HepG2 (cell line): ENCODE results near the gene RIPK1. TPM values are rescaled to one million over a fixed set of nuclear protein-coding genes. Genes with fewer than 3 reads are reported as not detected.

Experiments used
- ATAC-seq: fragments of 200-7000 bp; cut with Tn5 transposase; 3 replicates; pipeline ENCODE4 v1.9.1; 2020; ENCODE audit warnings: mild to moderate bottlenecking, moderate library complexity
- BruUV-seq: library from RNA; stranded (reverse); fragments of 400-500 nt; replicated peaks from 2 replicates; lab custom pipeline; 2021; lab: Mats Ljungman, UMichigan
- CTCF ChIA-PET: fragments of 300-600 bp; formaldehyde crosslinking; extraction: SDS; loops from one replicate; lab custom pipeline; 2021; ENCODE audit warnings: low total read pairs, inconsistent platforms, low intra/inter-chr PET ratio; lab: Yijun Ruan, JAX
- POLR2A ChIA-PET: fragments of 350-600 bp; sonication (Branson Sonifier 250); formaldehyde crosslinking; loops from one replicate; lab custom pipeline; 2020; ENCODE audit warnings: antibody characterized with exemption, inconsistent platforms; lab: Yijun Ruan, JAX
- DNase-seq: peaks from one replicate; pipeline ENCODE4 v3.0.0-alpha.2; 2015; ENCODE audit warnings: low spot score
- FAIRE-seq: peaks from 3 replicates; lab custom pipeline; 2011; peaks lifted over from hg19 to GRCh38; lab: Jason Lieb, UNC
- H2AFZ ChIP-seq: one replicate; pipeline ENCODE4 v1.6.1; 2011; ENCODE audit warnings: low read length, inconsistent platforms
- H3K27ac ChIP-seq: fragments of 300-600 bp; 3 replicates; pipeline ENCODE4 v1.8.0; 2011; ENCODE audit warnings: mixed run types, mild to moderate bottlenecking, mixed read lengths, low read length, inconsistent platforms; ENCODE audit not compliant: insufficient read depth; ENCODE audit errors: extremely low read length
- H3K27me3 ChIP-seq, 2 experiments: fragments of 200-600 bp in 1 of 2; 2 replicates in 1 of 2; 3 replicates in 1 of 2; pipeline versions ENCODE4 v1.6.0 to v1.8.0; 2011; ENCODE audit warnings: low read length in 2 of 2, mild to moderate bottlenecking in 2 of 2, moderate library complexity in 2 of 2, inconsistent platforms in 1 of 2; ENCODE audit not compliant: insufficient read depth in 2 of 2, control insufficient read depth in 1 of 2
- H3K36me3 ChIP-seq, 2 experiments: fragments of 200-600 bp in 1 of 2; replicated peaks in 1 of 2; 2 replicates in 1 of 2; 3 replicates in 1 of 2; pipeline versions ENCODE4 v1.5.1 to v1.8.0; 2011; ENCODE audit warnings: low read length in 2 of 2, inconsistent platforms in 1 of 2; ENCODE audit not compliant: insufficient read depth in 2 of 2, control insufficient read depth in 1 of 2
- H3K4me1 ChIP-seq: 2 replicates; pipeline ENCODE4 v1.5.1; 2012; ENCODE audit warnings: low read length, inconsistent platforms; ENCODE audit not compliant: insufficient read depth
- H3K4me2 ChIP-seq: 2 replicates; pipeline ENCODE4 v1.6.0; 2011; ENCODE audit warnings: low read depth, low read length, inconsistent platforms
- H3K4me3 ChIP-seq, 3 experiments: fragments of 200-600 bp in 1 of 3; sonication (generic), shearing (Covaris generic) in 1 of 3; replicated peaks in 1 of 3; 2 replicates each; pipeline ENCODE4 v1.5.1; 2011 to 2016; ENCODE audit warnings: low read length in 3 of 3, inconsistent platforms in 2 of 3, low read depth in 2 of 3, mild to moderate bottlenecking in 2 of 3, control low read depth in 1 of 3, mixed read lengths in 1 of 3; ENCODE audit not compliant: insufficient read depth in 1 of 3
- H3K79me2 ChIP-seq: one replicate; pipeline ENCODE4 v1.6.1; 2011; ENCODE audit warnings: low read length, inconsistent platforms; ENCODE audit not compliant: insufficient read depth
- H3K9ac ChIP-seq: 2 replicates; pipeline ENCODE4 v1.6.0; 2011; ENCODE audit warnings: mild to moderate bottlenecking, low read depth, low read length, inconsistent platforms; ENCODE audit not compliant: insufficient read depth
- H3K9me3 ChIP-seq: 2 replicates; pipeline ENCODE4 v1.5.1; 2012; ENCODE audit warnings: mild to moderate bottlenecking, low read length
- H4K20me1 ChIP-seq: 2 replicates; pipeline ENCODE4 v1.6.0; 2011; ENCODE audit warnings: inconsistent platforms, mild to moderate bottlenecking, low read length, moderate library complexity; ENCODE audit not compliant: insufficient read depth
- ARNT ChIP-seq: fragments of 450-650 bp; IDR thresholded peaks from 2 replicates; pipeline ENCODE4 v1.6.1; 2017
- DZIP1 ChIP-seq: sonication (generic); formaldehyde crosslinking; IDR thresholded peaks from 2 replicates; pipeline ENCODE4 v1.5.0; 2020; ENCODE audit warnings: mild to moderate bottlenecking, missing genetic modification reagents
- GPN1 ChIP-seq: sonication (generic); formaldehyde crosslinking; IDR thresholded peaks from 2 replicates; pipeline ENCODE4 v1.5.1; 2020; ENCODE audit warnings: missing genetic modification reagents, borderline replicate concordance
- HNRNPUL1 ChIP-seq: fragments of 200-400 bp; formaldehyde crosslinking; IDR thresholded peaks from 2 replicates; pipeline ENCODE4 v1.6.1; 2017; ENCODE audit warnings: low read depth, mild to moderate bottlenecking, low read length, moderate library complexity
- PTBP1 ChIP-seq: fragments of 200-400 bp; formaldehyde crosslinking; IDR thresholded peaks from 2 replicates; pipeline ENCODE4 v1.6.1; 2018; ENCODE audit warnings: low read length, low read depth; ENCODE audit not compliant: poor library complexity, severe bottlenecking
- RFX3 ChIP-seq: IDR thresholded peaks from 2 replicates; pipeline ENCODE4 v1.6.1; 2016; ENCODE audit warnings: missing biosample characterization, missing genetic modification reagents
- THAP8 ChIP-seq: sonication (generic); formaldehyde crosslinking; IDR thresholded peaks from 2 replicates; pipeline ENCODE4 v1.5.1; 2020; ENCODE audit warnings: missing genetic modification reagents, mild to moderate bottlenecking, borderline replicate concordance
- TRIM22 ChIP-seq: fragments of 450-650 bp; IDR thresholded peaks from 2 replicates; pipeline ENCODE4 v1.6.1; 2017
- ZBTB37 ChIP-seq: sonication (generic); formaldehyde crosslinking; IDR thresholded peaks from 2 replicates; pipeline ENCODE4 v1.4.0; 2020; ENCODE audit warnings: mild to moderate bottlenecking, missing genetic modification reagents
- ZNF414 ChIP-seq: sonication (generic); formaldehyde crosslinking; IDR thresholded peaks from 2 replicates; pipeline ENCODE4 v1.5.0; 2020; ENCODE audit warnings: missing genetic modification reagents
- ZNF761 ChIP-seq: sonication (generic); formaldehyde crosslinking; conservative IDR thresholded peaks from 2 replicates; pipeline ENCODE4 v1.4.0; 2020; ENCODE audit warnings: mild to moderate bottlenecking, missing genetic modification reagents
- WGBS: methylation state at CpG from one replicate; pipeline ENCODE4 v1.1.6; 2017; ENCODE audit warnings: low lambda C conversion rate; 5-methylcytosine and 5-hydroxymethylcytosine counted together
- in situ Hi-C: cut with HindIII; loops from 2 replicates; pipeline ENCODE4 v1.10.0; 2017; ENCODE audit warnings: low pct_unique_long_range_greater_than_20kb; ENCODE audit not compliant: extremely low pct_ligation_motif_present
- intact Hi-C: fragments of 100-400 bp; cut with micrococcal nuclease; formaldehyde crosslinking; loops from one replicate; pipeline ENCODE4 v1.10.0; 2022; ENCODE audit not compliant: unreplicated experiment
- polyA plus RNA-seq, 8 experiments: library from polyadenylated mRNA; depleted of rRNA in 3 of 8; stranded (reverse) in 7 of 8; unstranded in 1 of 8; fragments of >200 nt; fragmentation: Illumina TruSeq in 4 of 8; extraction: Trizol in 4 of 8; gene quantifications; 2 replicates each; pipeline versions ENCODE4 v1.2.1 to v1.2.3, GENCODE V29; 2011 to 2016; ENCODE audit warnings: low read depth in 4 of 8, missing spikeins in 1 of 8, mixed read lengths in 1 of 8; ENCODE audit not compliant: insufficient read depth in 1 of 8
- total RNA-seq, 5 experiments: library from RNA; depleted of rRNA; stranded (reverse); fragments of >200 nt; fragmentation: Illumina TruSeq; extraction: Trizol; gene quantifications; 2 replicates each; pipeline ENCODE4 v1.2.3, GENCODE V29; 2016; ENCODE audit warnings: low read depth in 1 of 5

RIPK1 gene
- total and polyA plus RNA-seq, 2 of the 13 experiments (the other 11 are each of a cell fraction or from before 2014, with no cell fraction given) = 9.0 to 10.3 TPM

- ChIA-PET CTCF (no interaction called here), POLR2A (no interaction called here)
- Histone ChIP-seq H3K4me2 (no peak overlapping the region), H3K27ac (no peak overlapping the region), H2AFZ (no peak overlapping the region), H3K36me3 (no peaks in the 10 kb centered on the region), H3K4me3 (no peak overlapping the region), H4K20me1 (no peaks in the 10 kb centered on the region), H3K27me3 (peaks cover 2 to 26% of the 10 kb centered on the region in 2 experiments; a peak in 4 of 5 replicates), H3K9me3 (no peaks in the 10 kb centered on the region), H3K9ac (no peak overlapping the region), H3K79me2 (no peaks in the 10 kb centered on the region), H3K4me1 (peaks cover 20% of the 10 kb centered on the region)
- DNase-seq (no peak), FAIRE-seq (no peak), ATAC-seq (no peak)
- intact Hi-C loops = loop anchor here (5.0 kb wide), 1 partner anchor 33 kb away; no protein-coding TSS in a partner anchor
- no TSS peak for BruUV-seq
- TF ChIP-seq GPN1 (CRISPR knock-in tag) = no peak
- TF ChIP-seq ZNF414 (CRISPR knock-in tag) = no peak
- no peak for TF ChIP-seq DZIP1 (CRISPR knock-in tag)
- TF ChIP-seq PTBP1 = no peak
- no peak for TF ChIP-seq ARNT
- TF ChIP-seq THAP8 = no peak
- TF ChIP-seq ZBTB37 = no peak
- TF ChIP-seq TRIM22 = no peak
- no peak for TF ChIP-seq HNRNPUL1
- no peak for TF ChIP-seq RFX3 (CRISPR knock-in tag)
- no peak for TF ChIP-seq ZNF761
- 34% methylated on average over 5 of the region's 5 CpGs for WGBS
- in situ Hi-C loops = no loop called here
Measured at GRCh38 chr6:3035397-3035796, 32.9 kb upstream of the RIPK1 start.
